Left lung (tissue), 10 donors: ENCODE measurements around the gene ACTN1. TPM values are rescaled to one million over a fixed set of nuclear protein-coding genes. Genes with fewer than 3 reads are reported as not detected.

ENCODE experiments used
- ATAC-seq: fragments of 200-7000 bp; cut with Tn5 transposase; one replicate; pipeline ENCODE4 v1.9.1; 2020; ENCODE audit warnings: moderate library complexity
- DNase-seq, 4 donors: peaks; one replicate each; pipeline ENCODE4 v3.0.0-alpha.2; 2013 to 2020
- H3K27ac ChIP-seq, 2 donors: fragments of 200-600 bp; sonication (generic) in 1 of 2; one replicate each; pipeline versions ENCODE4 v1.5.0 to v1.8.0; 2020 to 2021
- H3K27me3 ChIP-seq, 2 donors: fragments of 200-600 bp; sonication (generic) in 1 of 2; one replicate each; pipeline versions ENCODE4 v1.5.0 to v1.8.0; 2020 to 2021
- H3K36me3 ChIP-seq, 2 donors: fragments of 200-600 bp; sonication (generic) in 1 of 2; one replicate each; pipeline versions ENCODE4 v1.5.0 to v1.8.0; 2020 to 2021
- H3K4me1 ChIP-seq, 2 donors: fragments of 200-600 bp; one replicate each; pipeline ENCODE4 v1.8.0; 2021
- H3K4me3 ChIP-seq, 2 donors: fragments of 200-600 bp; sonication (generic) in 1 of 2; one replicate each; pipeline versions ENCODE4 v1.5.0 to v1.8.0; 2020 to 2021; ENCODE audit warnings: mild to moderate bottlenecking in 1 of 2
- H3K9me3 ChIP-seq, 2 donors: fragments of 200-600 bp; sonication (generic) in 1 of 2; one replicate each; pipeline versions ENCODE4 v1.5.0 to v1.8.0; 2020 to 2021
- intact Hi-C, 2 donors: fragments of 100-400 bp; cut with DNase I; formaldehyde crosslinking; loops; one replicate each; pipeline versions ENCODE4 v1.11.2 to v1.14.2; 2022
- polyA plus RNA-seq, 6 donors: library from polyadenylated mRNA; unstranded; fragments of 120-200 nt; gene quantifications; one replicate each; pipeline ENCODE4 v1.2.1, GENCODE V29; 2013; ENCODE audit not compliant: insufficient read length in 6 of 6
- total RNA-seq, 2 donors: library from RNA; stranded (reverse); fragmentation: NEBNext Ultra II Directional; extraction: Animal tissue kit (Norgen Biotek cat#: 25700); gene quantifications; one replicate each; pipeline ENCODE4 v1.2.1, GENCODE V29; 2021
- TF ChIP-seq, protein P1 (sequence below), 2 donors: fragments of 200-600 bp; sonication (generic) in 1 of 2; IDR thresholded peaks; one replicate each; pipeline versions ENCODE4 v1.5.0 to v1.8.0; 2021; ENCODE audit warnings: antibody characterized with exemption in 2 of 2
- donor health status: DM: no; HTN: yes; CAD: no.
- donor health status: DM: no; HTN: no; CAD: no.

The ACTN1 gene
- total and polyA plus RNA-seq, 8 donors: 125 to 225 (median 146) TPM

DNA sequence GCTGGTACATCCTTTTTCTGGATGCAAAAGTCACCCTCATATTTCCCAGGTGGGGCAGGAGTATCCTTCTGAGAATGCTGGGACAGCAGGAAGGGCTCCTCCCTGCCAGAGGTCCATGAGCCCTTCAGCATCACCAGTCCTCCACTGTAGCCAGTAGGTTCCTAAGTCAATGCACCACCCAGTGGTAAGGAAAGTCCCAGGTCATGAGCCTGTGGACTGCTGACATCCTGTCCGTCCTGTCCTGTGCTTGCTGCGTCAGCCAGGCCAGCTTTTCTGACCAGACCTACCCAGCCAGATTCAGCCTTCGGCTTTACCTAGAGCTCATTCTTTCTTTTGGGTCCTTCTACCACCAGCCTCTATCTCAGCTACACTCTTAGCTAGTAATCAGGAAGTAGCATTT, 23.0 kb upstream of the ACTN1 start:
- TF ChIP-seq, protein P1, sequence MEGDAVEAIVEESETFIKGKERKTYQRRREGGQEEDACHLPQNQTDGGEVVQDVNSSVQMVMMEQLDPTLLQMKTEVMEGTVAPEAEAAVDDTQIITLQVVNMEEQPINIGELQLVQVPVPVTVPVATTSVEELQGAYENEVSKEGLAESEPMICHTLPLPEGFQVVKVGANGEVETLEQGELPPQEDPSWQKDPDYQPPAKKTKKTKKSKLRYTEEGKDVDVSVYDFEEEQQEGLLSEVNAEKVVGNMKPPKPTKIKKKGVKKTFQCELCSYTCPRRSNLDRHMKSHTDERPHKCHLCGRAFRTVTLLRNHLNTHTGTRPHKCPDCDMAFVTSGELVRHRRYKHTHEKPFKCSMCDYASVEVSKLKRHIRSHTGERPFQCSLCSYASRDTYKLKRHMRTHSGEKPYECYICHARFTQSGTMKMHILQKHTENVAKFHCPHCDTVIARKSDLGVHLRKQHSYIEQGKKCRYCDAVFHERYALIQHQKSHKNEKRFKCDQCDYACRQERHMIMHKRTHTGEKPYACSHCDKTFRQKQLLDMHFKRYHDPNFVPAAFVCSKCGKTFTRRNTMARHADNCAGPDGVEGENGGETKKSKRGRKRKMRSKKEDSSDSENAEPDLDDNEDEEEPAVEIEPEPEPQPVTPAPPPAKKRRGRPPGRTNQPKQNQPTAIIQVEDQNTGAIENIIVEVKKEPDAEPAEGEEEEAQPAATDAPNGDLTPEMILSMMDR (IDR thresholded peaks at IDR 0.05): no peak
- H3K4me1 ChIP-seq: peaks cover 0 to 11% of the 10 kb centered on the region in 2 donors
- no peaks in the 10 kb centered on the region for H3K36me3 ChIP-seq
- no peak for DNase-seq
- no peaks in the 10 kb centered on the region for H3K9me3 ChIP-seq
- H3K4me3 ChIP-seq: no peak overlapping the region
- H3K27me3 ChIP-seq: no peaks in the 10 kb centered on the region
- intact Hi-C loops: no loop called here
- no peak overlapping the region for H3K27ac ChIP-seq
- peak; percentile 56 for ATAC-seq

DNA sequence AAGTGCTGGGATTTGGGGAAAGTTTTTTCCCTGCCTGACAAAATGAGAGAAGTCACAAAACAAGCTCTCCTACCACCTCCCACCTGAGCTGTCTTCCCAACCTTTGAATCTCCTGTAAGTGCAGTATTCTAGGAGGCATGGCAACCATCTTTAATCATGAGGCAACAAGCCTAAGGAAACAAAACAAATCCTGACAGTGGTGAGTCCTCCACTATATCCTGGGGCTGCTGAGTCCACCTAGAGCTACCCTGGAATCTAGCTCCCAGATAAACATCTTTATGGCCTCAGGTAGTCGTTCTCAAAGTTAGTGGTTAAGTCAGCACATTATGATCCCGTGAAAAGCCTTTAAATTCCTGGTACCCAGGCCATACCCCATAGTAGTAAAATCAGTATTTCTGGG, 22.3 kb upstream of the ACTN1 start:
- TF ChIP-seq, protein P1 (IDR thresholded peaks at IDR 0.05): no peak
- no peak for DNase-seq
- H3K27ac ChIP-seq: no peak overlapping the region
- no peak for ATAC-seq
- H3K36me3 ChIP-seq: no peaks in the 10 kb centered on the region
- no peaks in the 10 kb centered on the region for H3K9me3 ChIP-seq
- intact Hi-C loops: no loop called here
- no peak overlapping the region for H3K4me3 ChIP-seq
- peaks cover 0 to 11% of the 10 kb centered on the region in 2 donors for H3K4me1 ChIP-seq
- no peaks in the 10 kb centered on the region for H3K27me3 ChIP-seq

DNA sequence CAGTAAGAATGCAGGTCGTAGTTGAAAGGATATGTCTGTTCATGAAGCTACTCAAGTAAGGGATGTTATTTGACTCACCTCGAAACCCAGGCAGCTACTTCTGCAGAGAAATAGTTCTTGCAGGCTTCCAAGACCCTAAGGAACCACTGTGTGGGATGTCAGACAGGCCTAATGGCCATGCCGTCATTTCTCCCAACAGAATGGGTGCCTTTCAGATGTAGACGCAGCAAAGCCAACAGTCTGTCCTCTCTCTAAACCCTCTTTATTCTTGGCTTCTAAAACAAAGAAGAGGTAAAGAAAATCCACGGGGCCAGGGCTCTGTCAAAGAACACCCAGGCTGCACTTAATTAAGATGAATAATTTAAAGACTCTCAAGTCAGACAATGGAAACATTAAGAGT, 19.0 kb upstream of the ACTN1 start:
- Histone ChIP-seq H3K27me3 (no peaks in the 10 kb centered on the region), H3K9me3 (no peaks in the 10 kb centered on the region), H3K4me1 (no peaks in the 10 kb centered on the region), H3K4me3 (no peak overlapping the region), H3K36me3 (no peaks in the 10 kb centered on the region), H3K27ac (no peak overlapping the region)
- ATAC-seq: no peak
- TF ChIP-seq, protein P1 (IDR thresholded peaks at IDR 0.05): no peak
- DNase-seq: no peak
- intact Hi-C loops: no loop called here

DNA sequence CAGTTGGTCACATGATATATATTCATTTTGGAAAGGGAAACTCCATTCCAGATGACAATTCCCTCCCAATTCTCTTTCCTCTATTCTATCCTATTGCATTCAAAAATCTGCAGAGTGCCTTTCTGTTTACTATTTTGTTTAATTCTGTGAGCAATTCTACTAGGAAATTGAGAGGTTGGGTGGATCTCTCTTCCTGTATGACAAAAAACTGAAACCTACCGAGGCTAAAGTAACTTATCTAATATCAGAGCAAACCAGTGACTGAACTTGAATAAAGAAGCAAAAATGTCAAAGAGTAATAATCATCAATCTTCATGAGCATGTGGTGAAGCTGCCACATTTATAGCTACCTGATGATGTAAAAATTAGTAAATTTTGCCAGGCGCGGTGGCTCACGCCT, 16.6 kb upstream of the ACTN1 start:
- DNase-seq: no peak
- H3K27me3 ChIP-seq: no peaks in the 10 kb centered on the region
- no peak overlapping the region for H3K27ac ChIP-seq
- no peak for ATAC-seq
- H3K36me3 ChIP-seq: no peaks in the 10 kb centered on the region
- no peaks in the 10 kb centered on the region for H3K9me3 ChIP-seq
- no peak overlapping the region for H3K4me3 ChIP-seq
- TF ChIP-seq, protein P1 (IDR thresholded peaks at IDR 0.05): no peak
- intact Hi-C loops: no loop called here
- no peaks in the 10 kb centered on the region for H3K4me1 ChIP-seq

DNA sequence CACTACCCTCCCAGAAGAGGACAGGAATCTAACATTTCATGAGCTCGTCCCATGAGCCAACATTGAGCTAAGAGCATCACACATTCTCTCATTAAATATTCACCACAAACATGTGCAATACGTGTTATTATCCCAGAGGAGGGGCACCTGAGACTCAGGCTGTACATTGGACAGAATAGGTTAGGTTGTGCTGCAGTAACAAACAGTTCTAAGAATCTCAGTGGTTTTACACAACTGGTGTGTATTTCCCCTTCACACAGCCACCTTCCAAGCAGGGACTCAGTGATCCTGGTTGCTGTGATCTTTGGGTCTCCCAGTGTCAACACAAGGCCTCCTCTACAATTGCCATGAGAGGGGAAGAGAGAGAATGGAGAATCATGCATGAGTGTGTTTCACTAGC, 15.0 kb upstream of the ACTN1 start:
- H3K27me3 ChIP-seq: no peaks in the 10 kb centered on the region
- no peaks in the 10 kb centered on the region for H3K36me3 ChIP-seq
- no peaks in the 10 kb centered on the region for H3K4me1 ChIP-seq
- no peaks in the 10 kb centered on the region for H3K9me3 ChIP-seq
- DNase-seq (no peak), ATAC-seq (no peak)
- intact Hi-C loops: no loop called here
- H3K4me3 ChIP-seq: no peak overlapping the region
- TF ChIP-seq, protein P1 (IDR thresholded peaks at IDR 0.05): no peak
- H3K27ac ChIP-seq: no peak overlapping the region
